DMS79 treated with DMSO at 0.1 percent for 48 hours (cell line): Measurements from ENCODE around the gene SRRM5.
"Not testable (repeated sequence)": the region's sequence is repeated elsewhere in the genome, so short reads cannot be mapped to it uniquely, and the experiment has no call there.

ENCODE experiments used
- DNase-seq: peaks from one replicate; lab custom pipeline; 2025; lab: John Stamatoyannopoulos, UW

Gene SRRM5

DNA sequence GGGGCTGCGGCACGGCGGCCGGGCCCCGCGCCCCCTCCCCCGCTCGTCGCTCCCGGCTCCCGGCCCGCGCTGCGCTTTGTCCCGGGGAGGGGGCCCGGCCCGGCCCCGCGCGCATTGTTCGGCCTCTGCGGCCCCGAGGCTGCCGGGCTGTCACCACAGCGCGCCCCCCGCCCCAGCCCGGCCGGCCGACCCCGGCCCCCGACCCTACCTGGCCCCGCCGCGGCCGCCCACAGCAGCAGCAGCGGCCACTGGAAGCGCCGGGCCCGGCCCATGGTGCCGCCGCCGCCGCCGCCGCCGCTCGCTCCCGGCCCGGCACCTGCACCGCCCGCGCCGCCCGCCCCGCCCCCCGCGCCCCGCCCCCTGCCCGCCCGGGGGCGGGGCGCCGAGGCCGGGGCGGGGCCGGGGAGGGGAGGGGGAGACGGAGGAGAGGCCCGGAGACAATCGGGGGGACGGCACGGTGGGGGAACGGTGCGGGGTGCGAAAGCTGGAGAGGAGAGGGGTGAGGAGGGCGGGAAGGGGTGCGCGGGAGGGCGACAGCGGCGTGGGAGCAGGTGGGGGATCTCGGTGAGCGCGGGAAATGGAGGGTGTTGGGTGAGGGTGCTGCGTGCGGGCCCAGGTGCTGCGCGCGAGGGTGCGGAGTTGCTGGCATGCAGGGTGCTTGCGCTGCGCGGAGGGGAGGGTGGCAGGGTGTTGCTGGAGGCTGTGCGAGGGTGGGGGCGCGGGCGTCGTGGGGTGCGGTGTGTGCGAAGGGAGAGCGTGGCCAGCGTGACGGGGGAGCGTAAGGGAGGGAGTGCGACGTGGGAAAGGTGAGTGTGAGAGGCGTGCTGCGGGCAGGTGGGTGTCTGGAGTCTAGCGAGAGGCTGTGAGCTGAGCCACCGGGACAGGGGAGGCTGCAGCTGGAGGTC is 27.9 kb downstream of the SRRM5 start, which contains the start of gene CADM4:
TSS of gene CADM4 (minus strand) at position 332 of the 905 bp plus-strand sequence. CDS start at position 272, 60 bp downstream.
- DNase-seq = peak; percentile 22

- DNase-seq = no peak
Measured at GRCh38 chr19:43640424-43640757, 28.5 kb downstream of the SRRM5 start.

DNA sequence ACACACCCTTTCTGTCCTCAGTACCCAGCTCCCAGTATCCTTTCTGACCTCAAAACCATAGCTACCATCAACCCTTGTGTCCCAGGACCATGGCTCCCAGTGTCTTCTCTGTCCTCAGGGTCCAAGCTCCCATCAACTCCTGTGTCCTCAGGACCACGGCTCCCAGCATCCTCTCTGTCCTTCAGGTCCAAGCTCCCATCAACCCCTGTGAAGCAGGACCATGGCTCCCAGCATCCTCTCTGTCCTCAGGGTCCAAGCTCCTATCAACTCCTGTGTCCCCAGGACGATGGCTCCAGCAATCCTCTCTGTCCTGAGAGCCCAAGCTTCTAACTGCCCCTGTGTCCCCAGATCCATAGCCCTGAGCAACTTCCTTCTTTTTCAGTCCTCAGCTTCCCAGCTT is 29.4 kb downstream of the SRRM5 start:
- DNase-seq = no peak

GRCh38 chr19:43642531-43642930 is 30.6 kb downstream of the SRRM5 start:
- DNase-seq = no peak

DNA sequence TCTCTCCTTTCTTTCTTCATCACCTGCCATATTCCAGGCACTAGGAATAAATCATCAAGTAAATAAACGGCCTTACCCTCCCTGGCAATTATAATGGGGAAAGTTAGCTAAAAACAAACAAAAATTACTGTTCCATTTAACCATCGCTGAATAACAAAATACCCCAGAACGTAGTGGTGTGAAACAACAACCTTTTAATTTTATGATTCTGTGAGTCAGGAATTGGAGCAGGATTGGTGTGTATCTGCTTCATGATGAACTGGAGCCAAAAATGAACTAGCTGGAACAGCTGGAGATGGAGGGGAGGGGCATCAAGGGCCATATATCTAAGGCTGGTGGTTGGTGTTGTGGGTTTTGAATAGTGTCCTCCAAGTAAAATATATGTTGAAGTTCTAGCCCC is 31.4 kb downstream of the SRRM5 start:
- peak; percentile 2 for DNase-seq

DNA sequence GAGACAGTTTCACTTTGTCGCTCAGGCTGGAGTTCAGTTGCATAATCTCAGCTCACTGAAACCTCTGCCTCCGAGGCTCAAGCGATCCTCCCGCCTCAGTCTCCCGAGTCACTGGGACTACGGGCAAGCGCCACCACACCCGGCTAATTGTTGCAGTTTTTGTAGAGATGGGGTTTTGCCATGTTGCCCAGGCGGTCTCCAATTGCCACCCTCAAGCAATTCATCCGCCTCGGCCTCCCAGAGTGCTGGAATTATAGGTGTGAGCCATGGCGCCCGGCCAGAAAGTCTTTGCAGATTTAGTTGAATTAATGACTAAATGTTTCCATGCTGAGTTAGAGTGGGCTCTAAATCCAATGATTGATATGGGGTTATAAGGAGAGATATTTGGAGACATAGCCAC is 32.3 kb downstream of the SRRM5 start:
- no peak for DNase-seq

- DNase-seq = no peak
Measured at GRCh38 chr19:43648633-43649032, 36.7 kb downstream of the SRRM5 start.

GRCh38 chr19:43649514-43649913 is 37.6 kb downstream of the SRRM5 start:
- no peak for DNase-seq

DNA sequence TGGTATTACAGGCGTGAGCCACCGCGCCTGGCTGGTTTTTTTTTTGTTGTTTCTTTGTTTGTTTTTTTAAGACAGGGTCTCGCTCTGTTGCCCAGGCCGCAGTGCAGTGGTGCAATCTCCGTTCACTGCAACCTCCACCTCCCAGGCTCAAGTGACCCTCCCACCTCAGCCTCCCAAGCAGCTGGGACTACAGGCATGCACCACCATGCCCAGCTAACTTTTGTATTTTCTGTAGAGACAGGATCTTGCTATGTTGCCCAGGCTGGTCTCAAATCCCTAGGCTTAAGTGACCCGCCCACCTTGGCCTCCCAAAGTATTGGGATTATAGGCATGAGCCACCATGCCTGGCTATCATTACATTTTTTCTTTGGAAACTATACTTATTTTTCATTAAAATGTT is 38.4 kb downstream of the SRRM5 start:
- DNase-seq = not testable (repeated sequence)

DNA sequence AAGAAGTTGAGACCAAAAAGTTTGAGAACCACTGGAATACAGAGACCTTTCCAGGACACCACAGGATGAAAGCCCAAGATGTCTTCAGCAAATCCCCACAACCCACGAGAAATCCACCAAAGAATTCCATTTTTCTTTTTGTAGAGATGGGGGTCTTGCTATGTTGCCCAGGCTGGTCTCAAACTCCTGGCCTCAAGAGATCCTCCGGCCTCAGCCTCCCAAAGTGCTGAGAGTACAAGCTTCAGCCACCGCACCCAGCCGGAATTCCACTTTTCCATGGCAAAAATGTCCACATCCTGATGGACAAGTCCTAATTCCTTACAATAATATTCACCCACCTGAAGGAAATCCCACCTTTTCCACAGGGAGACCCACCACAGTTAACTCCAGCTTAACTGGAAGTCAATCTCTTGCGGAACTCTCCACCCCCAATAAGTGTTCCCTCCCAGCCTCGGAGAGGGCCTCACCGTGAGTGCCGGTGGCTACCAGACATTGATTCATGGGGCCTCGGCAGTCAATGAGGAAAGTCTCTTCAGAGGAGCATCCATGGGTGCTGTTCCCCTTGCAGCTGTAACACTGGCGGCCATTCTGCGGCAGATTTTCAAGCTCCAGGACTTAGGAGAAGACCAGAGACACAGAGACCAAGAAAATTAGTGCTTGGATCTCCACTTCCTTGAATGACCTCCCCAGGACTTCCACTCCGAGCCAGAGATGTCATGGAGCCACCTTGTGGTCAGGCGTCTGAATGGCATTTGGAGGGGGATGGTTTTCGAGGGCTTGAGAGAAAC is 40.1 kb downstream of the SRRM5 start:
- DNase-seq = no peak

DNA sequence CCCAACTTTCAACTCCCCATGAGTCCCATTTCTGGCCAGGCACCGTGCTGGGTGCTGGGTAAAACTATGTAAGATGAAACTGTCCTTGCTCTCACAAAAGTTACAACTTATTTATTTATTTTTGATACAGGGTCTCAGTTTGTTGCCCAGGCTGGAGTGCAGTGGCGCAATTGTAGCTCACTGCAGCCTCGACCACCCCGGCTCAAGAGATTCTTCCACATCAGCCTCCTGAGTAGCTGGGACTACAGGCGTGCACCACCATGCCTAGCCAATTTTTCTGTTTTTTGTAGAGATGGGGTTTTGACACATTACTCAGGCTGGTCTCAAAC is 40.6 kb downstream of the SRRM5 start:
- no peak for DNase-seq

- DNase-seq = no peak
Measured at GRCh38 chr19:43656436-43656835, 44.5 kb downstream of the SRRM5 start.

DNA sequence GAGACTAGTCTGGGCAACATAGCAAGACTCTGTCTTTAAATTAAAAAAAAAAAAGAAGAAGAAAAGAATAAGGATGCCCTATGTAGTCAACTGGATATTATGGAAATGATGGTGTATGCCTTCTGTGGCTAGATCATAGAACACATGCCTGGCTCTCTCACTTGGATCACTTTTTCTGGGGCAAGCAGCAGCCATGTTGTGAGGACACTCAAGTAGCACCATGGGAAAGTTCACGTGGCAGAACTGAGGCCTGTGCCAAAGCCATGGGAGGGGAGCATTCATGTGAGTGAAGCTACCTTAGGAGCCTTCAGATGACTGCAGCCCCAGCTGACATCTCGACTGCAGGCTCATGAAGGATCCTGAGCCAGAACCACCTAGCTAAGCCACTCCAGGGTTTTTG is 46.1 kb downstream of the SRRM5 start:
- no peak for DNase-seq

DNA sequence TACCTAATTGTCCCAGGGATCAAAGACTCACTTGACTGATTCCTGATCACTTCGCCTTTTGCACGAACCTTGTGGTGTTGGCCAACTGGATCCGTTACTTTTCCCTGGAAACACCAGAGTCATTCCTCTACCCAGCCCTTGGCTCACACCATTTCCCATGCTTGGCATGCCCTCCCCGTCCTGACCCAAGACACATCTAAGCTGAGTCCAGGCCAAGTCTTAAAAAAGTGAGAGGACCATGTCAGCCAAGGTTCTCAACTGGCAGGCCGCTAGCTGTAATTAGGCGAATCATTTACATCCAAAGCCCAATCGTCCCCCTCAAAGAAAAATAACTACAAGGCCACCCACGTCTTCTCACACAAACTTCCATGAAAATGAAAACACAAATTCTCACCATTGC is 46.6 kb downstream of the SRRM5 start:
- DNase-seq = no peak

DNA sequence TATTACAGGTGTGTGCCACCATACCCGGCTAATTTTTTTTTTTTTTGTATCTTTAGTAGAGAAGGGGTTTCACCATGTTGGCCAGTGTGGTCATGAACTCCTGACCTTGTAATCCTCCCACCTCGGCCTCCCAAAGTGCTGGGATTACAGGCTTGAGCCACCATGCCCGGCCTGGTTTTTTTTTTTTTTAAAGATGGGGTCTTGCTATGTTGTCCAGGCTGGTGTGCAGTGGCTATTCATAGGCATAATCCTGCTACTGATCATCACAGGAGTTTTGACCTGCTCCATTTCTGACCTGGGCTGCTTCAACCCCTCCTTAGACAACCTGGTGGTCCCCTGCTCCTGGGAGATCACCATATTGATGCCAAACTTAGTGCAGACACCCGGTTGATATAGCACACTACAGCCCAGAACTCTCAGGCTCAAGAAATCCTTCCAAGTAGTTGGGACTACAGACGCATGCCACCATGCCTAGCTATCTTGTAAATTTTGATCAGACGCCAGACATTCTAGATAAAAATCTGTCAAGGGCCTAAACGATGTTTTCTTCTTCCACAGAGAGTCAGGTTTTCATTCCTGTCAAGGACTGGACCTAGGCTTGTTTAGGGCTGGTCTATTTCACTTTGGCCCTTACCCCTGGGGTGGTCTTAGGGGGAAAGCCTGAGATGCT is 48.5 kb downstream of the SRRM5 start:
- DNase-seq = no peak

GRCh38 chr19:43660971-43661360 is 49.1 kb downstream of the SRRM5 start:
- no peak for DNase-seq

- DNase-seq = no peak
Measured at GRCh38 chr19:43662487-43662886, 50.6 kb downstream of the SRRM5 start.

DNA sequence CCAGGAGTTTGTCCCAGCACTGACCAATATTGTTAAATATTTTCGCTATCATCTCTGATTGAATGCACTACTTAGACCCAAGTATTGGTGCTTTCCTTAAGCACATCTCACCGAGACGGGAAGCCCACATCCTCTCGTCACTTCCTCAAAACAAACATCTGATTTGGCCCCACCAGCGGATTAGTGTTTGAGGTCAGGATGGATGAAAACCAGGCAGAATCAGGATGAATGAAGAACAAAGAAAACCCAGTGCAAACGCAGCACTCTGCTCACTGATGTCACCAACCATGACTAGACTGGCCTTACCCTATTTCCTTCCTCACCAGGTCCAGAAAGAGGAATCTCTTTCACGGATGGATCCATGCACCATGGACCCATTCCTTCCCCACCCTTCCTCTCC is 52.1 kb downstream of the SRRM5 start:
- no peak for DNase-seq
